HepG2 (cell line): ENCODE results near the gene VTI1B. TPM values are rescaled to one million over a fixed set of nuclear protein-coding genes. Genes with fewer than 3 reads are reported as not detected.

ENCODE experiments used
- ATAC-seq: fragments of 200-7000 bp; cut with Tn5 transposase; 3 replicates; pipeline ENCODE4 v1.9.1; 2020; ENCODE audit warnings: mild to moderate bottlenecking, moderate library complexity
- BruUV-seq: library from RNA; stranded (reverse); fragments of 400-500 nt; replicated peaks from 2 replicates; lab custom pipeline; 2021; lab: Mats Ljungman, UMichigan
- CTCF ChIA-PET: fragments of 300-600 bp; formaldehyde crosslinking; extraction: SDS; loops from one replicate; lab custom pipeline; 2021; ENCODE audit warnings: low total read pairs, inconsistent platforms, low intra/inter-chr PET ratio; lab: Yijun Ruan, JAX
- POLR2A ChIA-PET: fragments of 350-600 bp; sonication (Branson Sonifier 250); formaldehyde crosslinking; loops from one replicate; lab custom pipeline; 2020; ENCODE audit warnings: antibody characterized with exemption, inconsistent platforms; lab: Yijun Ruan, JAX
- DNase-seq: peaks from one replicate; pipeline ENCODE4 v3.0.0-alpha.2; 2015; ENCODE audit warnings: low spot score
- FAIRE-seq: peaks from 3 replicates; lab custom pipeline; 2011; peaks lifted over from hg19 to GRCh38; lab: Jason Lieb, UNC
- H2AFZ ChIP-seq: one replicate; pipeline ENCODE4 v1.6.1; 2011; ENCODE audit warnings: low read length, inconsistent platforms
- H3K27ac ChIP-seq: fragments of 300-600 bp; 3 replicates; pipeline ENCODE4 v1.8.0; 2011; ENCODE audit warnings: mixed run types, mild to moderate bottlenecking, mixed read lengths, low read length, inconsistent platforms; ENCODE audit not compliant: insufficient read depth; ENCODE audit errors: extremely low read length
- H3K27me3 ChIP-seq, 2 experiments: fragments of 200-600 bp in 1 of 2; 2 replicates in 1 of 2; 3 replicates in 1 of 2; pipeline versions ENCODE4 v1.6.0 to v1.8.0; 2011; ENCODE audit warnings: low read length in 2 of 2, mild to moderate bottlenecking in 2 of 2, moderate library complexity in 2 of 2, inconsistent platforms in 1 of 2; ENCODE audit not compliant: insufficient read depth in 2 of 2, control insufficient read depth in 1 of 2
- H3K36me3 ChIP-seq, 2 experiments: fragments of 200-600 bp in 1 of 2; replicated peaks in 1 of 2; 2 replicates in 1 of 2; 3 replicates in 1 of 2; pipeline versions ENCODE4 v1.5.1 to v1.8.0; 2011; ENCODE audit warnings: low read length in 2 of 2, inconsistent platforms in 1 of 2; ENCODE audit not compliant: insufficient read depth in 2 of 2, control insufficient read depth in 1 of 2
- H3K4me1 ChIP-seq: 2 replicates; pipeline ENCODE4 v1.5.1; 2012; ENCODE audit warnings: low read length, inconsistent platforms; ENCODE audit not compliant: insufficient read depth
- H3K4me2 ChIP-seq: 2 replicates; pipeline ENCODE4 v1.6.0; 2011; ENCODE audit warnings: low read depth, low read length, inconsistent platforms
- H3K4me3 ChIP-seq, 3 experiments: fragments of 200-600 bp in 1 of 3; sonication (generic), shearing (Covaris generic) in 1 of 3; replicated peaks in 1 of 3; 2 replicates each; pipeline ENCODE4 v1.5.1; 2011 to 2016; ENCODE audit warnings: low read length in 3 of 3, inconsistent platforms in 2 of 3, low read depth in 2 of 3, mild to moderate bottlenecking in 2 of 3, control low read depth in 1 of 3, mixed read lengths in 1 of 3; ENCODE audit not compliant: insufficient read depth in 1 of 3
- H3K79me2 ChIP-seq: one replicate; pipeline ENCODE4 v1.6.1; 2011; ENCODE audit warnings: low read length, inconsistent platforms; ENCODE audit not compliant: insufficient read depth
- H3K9ac ChIP-seq: 2 replicates; pipeline ENCODE4 v1.6.0; 2011; ENCODE audit warnings: mild to moderate bottlenecking, low read depth, low read length, inconsistent platforms; ENCODE audit not compliant: insufficient read depth
- H3K9me3 ChIP-seq: 2 replicates; pipeline ENCODE4 v1.5.1; 2012; ENCODE audit warnings: mild to moderate bottlenecking, low read length
- H4K20me1 ChIP-seq: 2 replicates; pipeline ENCODE4 v1.6.0; 2011; ENCODE audit warnings: inconsistent platforms, mild to moderate bottlenecking, low read length, moderate library complexity; ENCODE audit not compliant: insufficient read depth
- ARID2 ChIP-seq: sonication (generic); formaldehyde crosslinking; IDR thresholded peaks from 2 replicates; pipeline ENCODE4 v1.8.1; 2022; ENCODE audit warnings: mild to moderate bottlenecking, missing genetic modification reagents, borderline replicate concordance
- DZIP1 ChIP-seq: sonication (generic); formaldehyde crosslinking; IDR thresholded peaks from 2 replicates; pipeline ENCODE4 v1.5.0; 2020; ENCODE audit warnings: mild to moderate bottlenecking, missing genetic modification reagents
- HES4 ChIP-seq: sonication (generic); formaldehyde crosslinking; IDR thresholded peaks from 2 replicates; pipeline ENCODE4 v1.9.0; 2021; ENCODE audit warnings: mild to moderate bottlenecking, missing genetic modification reagents, borderline replicate concordance
- HNRNPH1 ChIP-seq: fragments of 200-400 bp; formaldehyde crosslinking; optimal IDR thresholded peaks from 2 replicates; pipeline ENCODE3; 2017; ENCODE audit warnings: mild to moderate bottlenecking, low read depth, low read length
- NAIF1 ChIP-seq: sonication (generic); formaldehyde crosslinking; IDR thresholded peaks from 2 replicates; pipeline ENCODE4 v1.5.0; 2020; ENCODE audit warnings: mild to moderate bottlenecking, missing genetic modification reagents, borderline replicate concordance
- SPEN ChIP-seq: sonication (generic); formaldehyde crosslinking; IDR thresholded peaks from 2 replicates; pipeline ENCODE4 v1.5.1; 2020; ENCODE audit warnings: low read depth, mild to moderate bottlenecking, missing genetic modification reagents
- ZBTB38 ChIP-seq: sonication (generic); formaldehyde crosslinking; IDR thresholded peaks from 2 replicates; pipeline ENCODE4 v1.5.1; 2020; ENCODE audit warnings: mild to moderate bottlenecking, missing genetic modification reagents
- ZNF773 ChIP-seq: sonication (generic); formaldehyde crosslinking; IDR thresholded peaks from 2 replicates; pipeline ENCODE4 v1.4.0; 2020; ENCODE audit warnings: missing genetic modification reagents, borderline replicate concordance
- whole genome bisulfite sequencing: methylation state at CpG from one replicate; pipeline ENCODE4 v1.1.6; 2017; ENCODE audit warnings: low lambda C conversion rate; 5-methylcytosine and 5-hydroxymethylcytosine counted together
- in situ Hi-C: cut with HindIII; loops from 2 replicates; pipeline ENCODE4 v1.10.0; 2017; ENCODE audit warnings: low pct_unique_long_range_greater_than_20kb; ENCODE audit not compliant: extremely low pct_ligation_motif_present
- intact Hi-C: fragments of 100-400 bp; cut with micrococcal nuclease; formaldehyde crosslinking; loops from one replicate; pipeline ENCODE4 v1.10.0; 2022; ENCODE audit not compliant: unreplicated experiment
- polyA plus RNA-seq, 8 experiments: library from polyadenylated mRNA; depleted of rRNA in 3 of 8; stranded (reverse) in 7 of 8; unstranded in 1 of 8; fragments of >200 nt; fragmentation: Illumina TruSeq in 4 of 8; extraction: Trizol in 4 of 8; gene quantifications; 2 replicates each; pipeline versions ENCODE4 v1.2.1 to v1.2.3, GENCODE V29; 2011 to 2016; ENCODE audit warnings: low read depth in 4 of 8, missing spikeins in 1 of 8, mixed read lengths in 1 of 8; ENCODE audit not compliant: insufficient read depth in 1 of 8
- total RNA-seq, 5 experiments: library from RNA; depleted of rRNA; stranded (reverse); fragments of >200 nt; fragmentation: Illumina TruSeq; extraction: Trizol; gene quantifications; 2 replicates each; pipeline ENCODE4 v1.2.3, GENCODE V29; 2016; ENCODE audit warnings: low read depth in 1 of 5
- TF ChIP-seq, protein P1 (sequence below): sonication (generic); formaldehyde crosslinking; IDR thresholded peaks from 2 replicates; pipeline ENCODE4 v1.5.0; 2020; ENCODE audit warnings: missing genetic modification reagents, mild to moderate bottlenecking, borderline replicate concordance
- TF ChIP-seq, protein P2 (sequence below): sonication (generic); formaldehyde crosslinking; IDR thresholded peaks from 2 replicates; pipeline ENCODE4 v1.4.0; 2020; ENCODE audit warnings: missing genetic modification reagents, borderline replicate concordance

Gene VTI1B
- total and polyA plus RNA-seq, 2 of the 13 experiments (the other 11 are each of a cell fraction or from before 2014, with no cell fraction given) = 39.0 to 103 TPM

- Histone ChIP-seq H3K27ac (no peak overlapping the region), H3K4me3 (no peak overlapping the region), H3K9me3 (no peaks in the 10 kb centered on the region), H2AFZ (no peak overlapping the region), H3K79me2 (no peaks in the 10 kb centered on the region), H3K36me3 (peaks cover 21 to 44% of the 10 kb centered on the region in 2 experiments), H3K9ac (no peak overlapping the region)
- 88% methylated on average over 1 of the region's 1 CpG for WGBS
- FAIRE-seq (no peak), DNase-seq (no peak)
- intact Hi-C loops = no loop called here
- TF ChIP-seq ARID2 (CRISPR knock-in tag) (no peak), DZIP1 (CRISPR knock-in tag) (no peak), SPEN (CRISPR knock-in tag) (no peak), NAIF1 (no peak), HNRNPH1 (no peak), ZNF773 (CRISPR knock-in tag) (no peak), HES4 (CRISPR knock-in tag) (no peak), ZBTB38 (no peak)
- TF ChIP-seq, protein P1, sequence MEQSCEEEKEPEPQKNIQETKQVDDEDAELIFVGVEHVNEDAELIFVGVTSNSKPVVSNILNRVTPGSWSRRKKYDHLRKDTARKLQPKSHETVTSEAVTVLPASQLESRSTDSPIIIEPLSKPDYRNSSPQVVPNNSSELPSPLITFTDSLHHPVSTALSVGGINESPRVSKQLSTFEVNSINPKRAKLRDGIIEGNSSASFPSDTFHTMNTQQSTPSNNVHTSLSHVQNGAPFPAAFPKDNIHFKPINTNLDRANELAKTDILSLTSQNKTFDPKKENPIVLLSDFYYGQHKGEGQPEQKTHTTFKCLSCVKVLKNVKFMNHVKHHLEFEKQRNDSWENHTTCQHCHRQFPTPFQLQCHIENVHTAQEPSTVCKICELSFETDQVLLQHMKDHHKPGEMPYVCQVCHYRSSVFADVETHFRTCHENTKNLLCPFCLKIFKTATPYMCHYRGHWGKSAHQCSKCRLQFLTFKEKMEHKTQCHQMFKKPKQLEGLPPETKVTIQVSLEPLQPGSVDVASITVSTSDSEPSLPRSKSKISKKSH = no peak
- TF ChIP-seq, protein P2, sequence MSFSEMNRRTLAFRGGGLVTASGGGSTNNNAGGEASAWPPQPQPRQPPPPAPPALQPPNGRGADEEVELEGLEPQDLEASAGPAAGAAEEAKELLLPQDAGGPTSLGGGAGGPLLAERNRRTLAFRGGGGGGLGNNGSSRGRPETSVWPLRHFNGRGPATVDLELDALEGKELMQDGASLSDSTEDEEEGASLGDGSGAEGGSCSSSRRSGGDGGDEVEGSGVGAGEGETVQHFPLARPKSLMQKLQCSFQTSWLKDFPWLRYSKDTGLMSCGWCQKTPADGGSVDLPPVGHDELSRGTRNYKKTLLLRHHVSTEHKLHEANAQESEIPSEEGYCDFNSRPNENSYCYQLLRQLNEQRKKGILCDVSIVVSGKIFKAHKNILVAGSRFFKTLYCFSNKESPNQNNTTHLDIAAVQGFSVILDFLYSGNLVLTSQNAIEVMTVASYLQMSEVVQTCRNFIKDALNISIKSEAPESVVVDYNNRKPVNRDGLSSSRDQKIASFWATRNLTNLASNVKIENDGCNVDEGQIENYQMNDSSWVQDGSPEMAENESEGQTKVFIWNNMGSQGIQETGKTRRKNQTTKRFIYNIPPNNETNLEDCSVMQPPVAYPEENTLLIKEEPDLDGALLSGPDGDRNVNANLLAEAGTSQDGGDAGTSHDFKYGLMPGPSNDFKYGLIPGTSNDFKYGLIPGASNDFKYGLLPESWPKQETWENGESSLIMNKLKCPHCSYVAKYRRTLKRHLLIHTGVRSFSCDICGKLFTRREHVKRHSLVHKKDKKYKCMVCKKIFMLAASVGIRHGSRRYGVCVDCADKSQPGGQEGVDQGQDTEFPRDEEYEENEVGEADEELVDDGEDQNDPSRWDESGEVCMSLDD (CRISPR knock-in tag) = no peak
- TF ChIP-seq, all 625 proteins: peak for 0
- no peaks in the 10 kb centered on the region for H4K20me1 ChIP-seq
- H3K4me1 ChIP-seq = no peaks in the 10 kb centered on the region
- ChIA-PET POLR2A (no interaction called here), CTCF (no interaction called here)
- ATAC-seq = no peak
- no TSS peak for BruUV-seq
- in situ Hi-C loops = no loop called here
- H3K27me3 ChIP-seq = no peaks in the 10 kb centered on the region
- no peak overlapping the region for H3K4me2 ChIP-seq
Observed at GRCh38 chr14:67643713-67644112, 30.7 kb downstream of the VTI1B start.
